ENCODE measurements around the gene GPR3.
"Not testable (repeated sequence)": the region's sequence is repeated elsewhere in the genome, so short reads cannot be mapped to it uniquely, and the experiment has no call there.

The GPR3 gene

GRCh38 chr1:27400082-27400962 is 7.9 kb downstream of the GPR3 start:
- no peak for DNase-seq (ENCODE audit: low read depth)

- no peak for DNase-seq (ENCODE audit: low read depth)
Measured at GRCh38 chr1:27400963-27401341, 8.5 kb downstream of the GPR3 start.

GRCh38 chr1:27402349-27402754 is 9.9 kb downstream of the GPR3 start:
- DNase-seq (ENCODE audit: low read depth) = no peak

- DNase-seq (ENCODE audit: low read depth) = no peak
Measured at GRCh38 chr1:27403065-27403726, 10.8 kb downstream of the GPR3 start.

- no peak for DNase-seq (ENCODE audit: low read depth)
Measured at GRCh38 chr1:27403931-27404330, 11.5 kb downstream of the GPR3 start.

- DNase-seq (ENCODE audit: low read depth) = no peak
Measured at GRCh38 chr1:27405074-27405473, 12.7 kb downstream of the GPR3 start.

GRCh38 chr1:27405598-27406361 is 13.4 kb downstream of the GPR3 start:
- not testable (repeated sequence) for DNase-seq (ENCODE audit: low read depth)

GRCh38 chr1:27406362-27406680 is 13.9 kb downstream of the GPR3 start:
- DNase-seq (ENCODE audit: low read depth) = no peak

GRCh38 chr1:27406791-27407190 is 14.4 kb downstream of the GPR3 start:
- DNase-seq (ENCODE audit: low read depth) = not testable (repeated sequence)

- no peak for DNase-seq (ENCODE audit: low read depth)
Measured at GRCh38 chr1:27408151-27408550, 15.7 kb downstream of the GPR3 start.

GRCh38 chr1:27409669-27410068 is 17.2 kb downstream of the GPR3 start:
- DNase-seq (ENCODE audit: low read depth) = no peak

GRCh38 chr1:27410709-27411108 is 18.3 kb downstream of the GPR3 start:
- no peak for DNase-seq (ENCODE audit: low read depth)

- DNase-seq (ENCODE audit: low read depth) = no peak
Measured at GRCh38 chr1:27412502-27412901, 20.1 kb downstream of the GPR3 start.

- DNase-seq (ENCODE audit: low read depth) = no peak
Measured at GRCh38 chr1:27413004-27413403, 20.6 kb downstream of the GPR3 start.

- no peak for DNase-seq (ENCODE audit: low read depth)
Measured at GRCh38 chr1:27414091-27414490, 21.7 kb downstream of the GPR3 start.

GRCh38 chr1:27416387-27417111 is 24.1 kb downstream of the GPR3 start:
- no peak for DNase-seq (ENCODE audit: low read depth)

GRCh38 chr1:27417713-27418112 is 25.3 kb downstream of the GPR3 start:
- DNase-seq (ENCODE audit: low read depth) = no peak

- DNase-seq (ENCODE audit: low read depth) = no peak
Measured at GRCh38 chr1:27418326-27419185, 26.1 kb downstream of the GPR3 start.

GRCh38 chr1:27423709-27424108 is 31.3 kb downstream of the GPR3 start:
- no peak for DNase-seq (ENCODE audit: low read depth)

GRCh38 chr1:27427329-27427728 is 34.9 kb downstream of the GPR3 start:
- no peak for DNase-seq (ENCODE audit: low read depth)

GRCh38 chr1:27427816-27428315 is 35.4 kb downstream of the GPR3 start:
- no peak for DNase-seq (ENCODE audit: low read depth)

Data from HS-27A (cell line).